HL-60 (cell line): ENCODE results near the gene THBS4.

Experiments
- CTCF ChIP-seq: IDR thresholded peaks from one replicate; pipeline ENCODE4 v1.5.1; 2011; ENCODE audit warnings: low read length, control low read depth, inconsistent platforms; ENCODE audit not compliant: insufficient read depth
- GABPA ChIP-seq: IDR thresholded peaks from 2 replicates; pipeline ENCODE4 v1.6.1; 2012; ENCODE audit warnings: low read depth
- POLR2AphosphoS5 ChIP-seq: IDR thresholded peaks from 2 replicates; pipeline ENCODE4 v1.6.1; 2012; ENCODE audit warnings: low read depth
- REST ChIP-seq: IDR thresholded peaks from 2 replicates; pipeline ENCODE4 v1.6.1; 2012; ENCODE audit warnings: low read depth; ENCODE audit not compliant: insufficient replicate concordance
- SPI1 ChIP-seq: IDR thresholded peaks from 2 replicates; pipeline ENCODE4 v1.6.1; 2012; ENCODE audit warnings: low read depth, mild to moderate bottlenecking, borderline replicate concordance

GRCh38 chr5:79986260-79986659 lies 48.9 kb upstream of the THBS4 start:
- TF ChIP-seq CTCF (no peak), POLR2AphosphoS5 (no peak), REST (no peak), GABPA (no peak), SPI1 (no peak)
